H1 (cell line): Measurements from ENCODE around the gene PSMB11.

Experiments
- ATF3 ChIP-seq: IDR thresholded peaks from 2 replicates; pipeline ENCODE4 v1.6.1; 2011; ENCODE audit warnings: low read depth, mild to moderate bottlenecking, low read length; ENCODE audit not compliant: insufficient read depth
- CTCF ChIP-seq, 3 experiments: IDR thresholded peaks; 1 replicate in 2 of 3; 2 replicates in 1 of 3; pipeline versions ENCODE4 v1.5.1 to v1.6.1; 2011; ENCODE audit warnings: low read length in 3 of 3, mild to moderate bottlenecking in 3 of 3, inconsistent platforms in 2 of 3, low read depth in 1 of 3, moderate library complexity in 1 of 3; ENCODE audit not compliant: insufficient read depth in 1 of 3; ENCODE audit errors: control extremely low read depth in 1 of 3
- EZH2 ChIP-seq: fragments of 200-600 bp; sonication (generic); IDR thresholded peaks from 2 replicates; pipeline ENCODE4 v1.7.1; 2012; ENCODE audit warnings: low read depth, mild to moderate bottlenecking, moderate library complexity, low read length, inconsistent platforms; ENCODE audit not compliant: severe bottlenecking
- HDAC2 ChIP-seq, 2 experiments: fragments of 300-600 bp in 1 of 2; sonication (generic) in 1 of 2; IDR thresholded peaks; 2 replicates each; pipeline ENCODE4 v1.6.1; 2011 to 2012; ENCODE audit warnings: low read depth in 2 of 2, low read length in 2 of 2, mild to moderate bottlenecking in 2 of 2, moderate library complexity in 2 of 2, borderline replicate concordance in 1 of 2, inconsistent platforms in 1 of 2
- JUND ChIP-seq: IDR thresholded peaks from 2 replicates; pipeline ENCODE4 v1.6.1; 2011; ENCODE audit warnings: mild to moderate bottlenecking, improper control_type of control experiment, low read length
- NRF1 ChIP-seq: IDR thresholded peaks from 2 replicates; pipeline ENCODE4 v1.6.1; 2011; ENCODE audit warnings: mild to moderate bottlenecking, low read depth, low read length, improper control_type of control experiment

- TF ChIP-seq HDAC2 (IDR thresholded peaks at IDR 0.05; ENCODE audit: borderline replicate concordance in 1 of 2, low read depth in 2 of 2, low read length in 2 of 2) (no peak), CTCF (IDR thresholded peaks at IDR 0.05; ENCODE audit: control extremely low read depth in 1 of 3, insufficient read depth in 1 of 3, low read depth in 1 of 3, low read length in 3 of 3) (no peak), EZH2 (no peak), ATF3 (no peak), NRF1 (no peak), JUND (no peak)
Observed at GRCh38 chr14:22997676-22998323, 44.2 kb upstream of the PSMB11 start.
